K562 (cell line): ENCODE data around the gene COQ8A. TPM values are rescaled to one million over a fixed set of nuclear protein-coding genes. Genes with fewer than 3 reads are reported as not detected.

Experiments used
- ATAC-seq: fragments of 200-7000 bp; cut with Tn5 transposase; 3 replicates; pipeline ENCODE4 v1.9.1; 2020; ENCODE audit warnings: moderate library complexity
- BruUV-seq: library from RNA; stranded (reverse); fragments of 400-500 nt; replicated peaks from 2 replicates; lab custom pipeline; 2021; lab: Mats Ljungman, UMichigan
- CTCF ChIA-PET: fragments of 300-600 bp; formaldehyde crosslinking; extraction: SDS; loops from one replicate; lab custom pipeline; 2021; ENCODE audit warnings: low intra/inter-chr PET ratio; lab: Yijun Ruan, JAX
- POLR2A ChIA-PET: fragments of 300-600, 350-650 bp; sonication (Branson Sonifier 250); formaldehyde crosslinking; extraction: SDS; loops from one replicate; lab custom pipeline; 2021; ENCODE audit warnings: antibody characterized with exemption, inconsistent platforms; lab: Yijun Ruan, JAX
- DNase-seq, 4 experiments: peaks; one replicate each; pipeline versions ENCODE4 v3.0.0 to v3.0.0-alpha.2; 2011 to 2018; ENCODE audit warnings: low spot score in 3 of 4, mixed read lengths in 3 of 4; ENCODE audit errors: extremely low read depth in 1 of 4
- FAIRE-seq: peaks from 2 replicates; lab custom pipeline; 2011; peaks lifted over from hg19 to GRCh38; lab: Jason Lieb, UNC
- H2AFZ ChIP-seq: 2 replicates; pipeline ENCODE4 v1.6.0; 2011; ENCODE audit warnings: low read depth, low read length, control low read depth, inconsistent platforms
- H3K27ac ChIP-seq: fragments of 200-600 bp; 3 replicates; pipeline ENCODE4 v1.8.0; 2011; ENCODE audit warnings: low read depth, mild to moderate bottlenecking, control low read depth, inconsistent platforms, low read length, moderate library complexity, mixed read lengths; ENCODE audit errors: extremely low read depth
- H3K27me3 ChIP-seq, 2 experiments: fragments of 300-600 bp in 1 of 2; 2 replicates in 1 of 2; 3 replicates in 1 of 2; pipeline versions ENCODE4 v1.6.0 to v1.8.0; 2011; ENCODE audit warnings: inconsistent platforms in 2 of 2, low read length in 2 of 2, mild to moderate bottlenecking in 1 of 2, mixed read lengths in 1 of 2, moderate library complexity in 1 of 2; ENCODE audit not compliant: control insufficient read depth in 2 of 2, insufficient read depth in 2 of 2
- H3K36me3 ChIP-seq: fragments of 300-600 bp; 3 replicates; pipeline ENCODE4 v1.8.0; 2011; ENCODE audit warnings: mild to moderate bottlenecking, low read length, inconsistent platforms; ENCODE audit not compliant: control insufficient read depth, insufficient read depth
- H3K4me1 ChIP-seq, 2 experiments: fragments of 200-600 bp in 1 of 2; replicated peaks in 1 of 2; 2 replicates in 1 of 2; 3 replicates in 1 of 2; pipeline versions ENCODE4 v1.5.1 to v1.8.0; 2011; ENCODE audit warnings: inconsistent platforms in 2 of 2, low read length in 2 of 2, mild to moderate bottlenecking in 1 of 2, mixed read lengths in 1 of 2, moderate library complexity in 1 of 2; ENCODE audit not compliant: control insufficient read depth in 2 of 2, insufficient read depth in 2 of 2
- H3K4me2 ChIP-seq: 2 replicates; pipeline ENCODE4 v1.6.1; 2011; ENCODE audit warnings: low read length, control low read depth, inconsistent platforms, mixed read lengths; ENCODE audit not compliant: insufficient read depth
- H3K4me3 ChIP-seq: fragments of 200-600 bp; sonication (generic), shearing (Covaris generic); 2 replicates; pipeline ENCODE4 v1.5.1; 2016; ENCODE audit warnings: control low read depth, inconsistent platforms
- H3K79me2 ChIP-seq: fragments of 200-600 bp; 3 replicates; pipeline ENCODE4 v1.8.0; 2011; ENCODE audit warnings: low read length, inconsistent platforms; ENCODE audit not compliant: control insufficient read depth, insufficient read depth
- H3K9ac ChIP-seq, 2 experiments: 2 replicates each; pipeline versions ENCODE4 v1.6.0 to v1.6.1; 2011; ENCODE audit warnings: low read depth in 2 of 2, low read length in 2 of 2, control low read depth in 1 of 2, inconsistent platforms in 1 of 2, mild to moderate bottlenecking in 1 of 2, mixed read lengths in 1 of 2; ENCODE audit not compliant: insufficient read depth in 1 of 2
- H3K9me1 ChIP-seq: one replicate; pipeline ENCODE4 v1.6.0; 2011; ENCODE audit warnings: inconsistent platforms, mild to moderate bottlenecking, low read length, moderate library complexity; ENCODE audit not compliant: control insufficient read depth, insufficient read depth
- H3K9me3 ChIP-seq: replicated peaks from 2 replicates; pipeline ENCODE4 v1.5.1; 2011; ENCODE audit warnings: low read depth, low read length, inconsistent platforms; ENCODE audit not compliant: control insufficient read depth, insufficient read depth
- H4K20me1 ChIP-seq: replicated peaks from 2 replicates; pipeline ENCODE4 v1.6.1; 2011; ENCODE audit warnings: low read length, inconsistent platforms, mixed read lengths; ENCODE audit not compliant: control insufficient read depth, insufficient read depth
- ADNP ChIP-seq: fragments of 200-800 bp; sonication (Bioruptor generic); IDR thresholded peaks from 2 replicates; pipeline ENCODE4 v1.6.1; 2016; ENCODE audit warnings: missing genetic modification characterization, missing compliant biosample characterization
- ATF7 ChIP-seq: fragments of 450-650 bp; IDR thresholded peaks from 2 replicates; pipeline ENCODE4 v1.7.1; 2014; ENCODE audit warnings: mild to moderate bottlenecking, moderate library complexity
- CC2D1A ChIP-seq: fragments of 450-650 bp; IDR thresholded peaks from 2 replicates; pipeline ENCODE4 v1.6.1; 2017; ENCODE audit warnings: mild to moderate bottlenecking
- CTCFL ChIP-seq: IDR thresholded peaks from 2 replicates; pipeline ENCODE4 v1.6.1; 2011; ENCODE audit warnings: borderline replicate concordance, low read depth, mild to moderate bottlenecking, moderate library complexity, low read length; ENCODE audit not compliant: insufficient read depth, poor library complexity, severe bottlenecking
- DACH1 ChIP-seq: fragments of 450-650 bp; IDR thresholded peaks from 2 replicates; pipeline ENCODE4 v1.6.1; 2018; ENCODE audit not compliant: partially characterized antibody
- EGR1 ChIP-seq: fragments of 450-650 bp; conservative IDR thresholded peaks from 2 replicates; pipeline ENCODE4 v1.6.1; 2017; ENCODE audit warnings: mild to moderate bottlenecking
- GATAD2B ChIP-seq: fragments of 450-650 bp; IDR thresholded peaks from 2 replicates; pipeline ENCODE4 v1.6.1; 2017; ENCODE audit warnings: mild to moderate bottlenecking, borderline replicate concordance
- KAT8 ChIP-seq: fragments of 450-650 bp; IDR thresholded peaks from 2 replicates; pipeline ENCODE4 v1.6.1; 2016; ENCODE audit warnings: low read depth, mild to moderate bottlenecking
- KLF1 ChIP-seq: fragments of 450-650 bp; IDR thresholded peaks from 2 replicates; pipeline ENCODE4 v1.6.1; 2016; ENCODE audit warnings: missing genetic modification characterization, missing compliant biosample characterization
- SPI1 ChIP-seq: IDR thresholded peaks from 2 replicates; pipeline ENCODE4 v1.6.1; 2011; ENCODE audit warnings: low read depth, low read length, control low read depth, borderline replicate concordance
- ZNF212 ChIP-seq: fragments of 450-650 bp; formaldehyde crosslinking; IDR thresholded peaks from 2 replicates; pipeline ENCODE4 v1.4.0; 2020; ENCODE audit warnings: mild to moderate bottlenecking
- ZNF695 ChIP-seq: fragments of 450-650 bp; formaldehyde crosslinking; IDR thresholded peaks from 2 replicates; pipeline ENCODE4 v1.4.0; 2020; ENCODE audit warnings: mild to moderate bottlenecking, moderate library complexity
- WGBS: fragments of 100-300 bp; shearing (Covaris generic); methylation state at CpG from one replicate; pipeline ENCODE4 v1.1.6; 2016; ENCODE audit warnings: low coverage, mixed read lengths; ENCODE audit not compliant: insufficient coverage; ENCODE audit errors: missing lambda C conversion rate; 5-methylcytosine and 5-hydroxymethylcytosine counted together
- in situ Hi-C: fragments of 300-500 bp; cut with MboI; formaldehyde crosslinking; loops from 4 replicates; pipeline ENCODE4 v1.15.0; 2018; ENCODE audit warnings: inconsistent platforms, mixed read lengths
- intact Hi-C: fragments of 100-400 bp; cut with micrococcal nuclease; formaldehyde crosslinking; loops from 2 replicates; pipeline ENCODE4 v1.14.2; 2022
- polyA plus RNA-seq, 8 experiments: library from polyadenylated mRNA; depleted of rRNA in 4 of 8; stranded (reverse) in 5 of 8; unstranded in 3 of 8; fragments of >200 nt; fragmentation: Nextera tagmentation in 2 of 8; fragmentation: Illumina TruSeq in 1 of 8; extraction: Ambion mirVana in 2 of 8; extraction: Trizol in 1 of 8; gene quantifications; 2 replicates each; pipeline versions ENCODE4 v1.2.1 to v1.2.3, GENCODE V29; 2011 to 2014; ENCODE audit warnings: inconsistent platforms in 1 of 8, missing spikeins in 1 of 8
- total RNA-seq, 7 experiments: library from RNA; depleted of rRNA in 6 of 7; stranded (reverse); fragments of >200 nt in 6 of 7; fragmentation: Illumina TruSeq in 2 of 7; extraction: Trizol in 2 of 7; gene quantifications; 2 replicates each; pipeline versions ENCODE4 v1.2.1 to v1.2.3, GENCODE V29; 2011 to 2021; ENCODE audit warnings: low replicate concordance in 1 of 7
- TF ChIP-seq, protein P1 (sequence below): fragments of 450-650 bp; IDR thresholded peaks from 2 replicates; pipeline ENCODE4 v1.6.1; 2018; ENCODE audit not compliant: partially characterized antibody

COQ8A gene
- total and polyA plus RNA-seq, 9 of the 15 experiments (the other 6 are each of a cell fraction or from before 2014, with no cell fraction given), result 2.6 to 54.3 (median 32.4) TPM

- BruUV-seq, result no TSS peak
- intact Hi-C loops, result no loop called here
- CTCF ChIA-PET, result no interaction called here
Measured at GRCh38 chr1:226956942-226957713, 17.0 kb downstream of the COQ8A start.

DNA sequence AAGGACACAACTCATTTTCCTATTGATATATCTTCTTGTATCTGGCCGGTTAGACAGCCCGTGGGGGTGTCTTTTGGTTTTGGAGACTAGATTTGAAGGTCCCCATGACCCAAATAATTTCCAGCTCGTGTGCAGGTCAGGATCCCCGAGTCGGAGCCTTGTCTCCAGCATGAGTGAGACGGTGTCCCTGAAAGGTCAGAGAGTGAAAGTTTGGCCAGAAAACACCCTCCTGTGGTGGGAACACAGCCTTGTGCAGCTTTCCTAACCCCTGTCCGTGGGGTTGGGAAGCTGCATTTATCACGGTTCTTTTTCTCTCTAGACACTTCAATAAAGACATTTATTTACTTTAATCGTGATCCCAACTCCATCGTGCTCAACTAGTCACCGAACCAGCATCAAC is 17.6 kb downstream of the COQ8A start:
- no peak overlapping the region for H2AFZ ChIP-seq
- no peak overlapping the region for H3K4me3 ChIP-seq
- 0 out of 2 replicates have a peak, but pooled peaks cover 4% of the 10 kb centered on the region for H3K9me3 ChIP-seq
- H3K27ac ChIP-seq, result no peak overlapping the region
- H3K9ac ChIP-seq, result no peak overlapping the region
- ChIA-PET POLR2A (interaction anchor here (0.9 kb wide), 1 partner anchor 14 kb away, joined by 4 read pairs; no protein-coding TSS in a partner anchor), CTCF (no interaction called here)
- no TSS peak for BruUV-seq
- intact Hi-C loops, result no loop called here
- H3K27me3 ChIP-seq, result no peaks in the 10 kb centered on the region
- H4K20me1 ChIP-seq, result peaks cover 3% of the 10 kb centered on the region; the same call in 1 of the 2 replicates
- in situ Hi-C loops, result no loop called here
- 64% methylated on average over 11 of the region's 11 CpGs for WGBS
- H3K4me2 ChIP-seq, result no peak overlapping the region
- peaks cover 24% of the 10 kb centered on the region for H3K79me2 ChIP-seq
- ATAC-seq (no peak), DNase-seq (no peak), FAIRE-seq (no peak)
- peaks cover 0 to 15% of the 10 kb centered on the region in 2 experiments; a peak in 3 of 5 replicates for H3K4me1 ChIP-seq
- no peaks in the 10 kb centered on the region for H3K9me1 ChIP-seq
- no peaks in the 10 kb centered on the region for H3K36me3 ChIP-seq
- no peak for TF ChIP-seq EGR1
- TF ChIP-seq ZNF695 (CRISPR knock-in tag), result no peak
- TF ChIP-seq CTCFL, result no peak
- no peak for TF ChIP-seq GATAD2B
- TF ChIP-seq, protein P1, sequence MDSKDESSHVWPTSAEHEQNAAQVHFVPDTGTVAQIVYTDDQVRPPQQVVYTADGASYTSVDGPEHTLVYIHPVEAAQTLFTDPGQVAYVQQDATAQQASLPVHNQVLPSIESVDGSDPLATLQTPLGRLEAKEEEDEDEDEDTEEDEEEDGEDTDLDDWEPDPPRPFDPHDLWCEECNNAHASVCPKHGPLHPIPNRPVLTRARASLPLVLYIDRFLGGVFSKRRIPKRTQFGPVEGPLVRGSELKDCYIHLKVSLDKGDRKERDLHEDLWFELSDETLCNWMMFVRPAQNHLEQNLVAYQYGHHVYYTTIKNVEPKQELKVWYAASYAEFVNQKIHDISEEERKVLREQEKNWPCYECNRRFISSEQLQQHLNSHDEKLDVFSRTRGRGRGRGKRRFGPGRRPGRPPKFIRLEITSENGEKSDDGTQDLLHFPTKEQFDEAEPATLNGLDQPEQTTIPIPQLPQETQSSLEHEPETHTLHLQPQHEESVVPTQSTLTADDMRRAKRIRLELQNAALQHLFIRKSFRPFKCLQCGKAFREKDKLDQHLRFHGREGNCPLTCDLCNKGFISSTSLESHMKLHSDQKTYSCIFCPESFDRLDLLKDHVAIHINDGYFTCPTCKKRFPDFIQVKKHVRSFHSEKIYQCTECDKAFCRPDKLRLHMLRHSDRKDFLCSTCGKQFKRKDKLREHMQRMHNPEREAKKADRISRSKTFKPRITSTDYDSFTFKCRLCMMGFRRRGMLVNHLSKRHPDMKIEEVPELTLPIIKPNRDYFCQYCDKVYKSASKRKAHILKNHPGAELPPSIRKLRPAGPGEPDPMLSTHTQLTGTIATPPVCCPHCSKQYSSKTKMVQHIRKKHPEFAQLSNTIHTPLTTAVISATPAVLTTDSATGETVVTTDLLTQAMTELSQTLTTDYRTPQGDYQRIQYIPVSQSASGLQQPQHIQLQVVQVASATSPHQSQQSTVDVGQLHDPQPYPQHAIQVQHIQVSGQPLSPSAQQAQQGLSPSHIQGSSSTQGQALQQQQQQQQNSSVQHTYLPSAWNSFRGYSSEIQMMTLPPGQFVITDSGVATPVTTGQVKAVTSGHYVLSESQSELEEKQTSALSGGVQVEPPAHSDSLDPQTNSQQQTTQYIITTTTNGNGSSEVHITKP, result no peak

More at GRCh38 chr1:226956942-226957713, 17.0 kb downstream of the COQ8A start:
- H2AFZ ChIP-seq, result no peak overlapping the region
- peaks cover 24% of the 10 kb centered on the region for H3K79me2 ChIP-seq
- H3K4me1 ChIP-seq, result peaks cover 0 to 15% of the 10 kb centered on the region in 2 experiments; a peak in 3 of 5 replicates
- 78% methylated on average over 5 of the region's 6 CpGs for WGBS
- in situ Hi-C loops, result no loop called here
- FAIRE-seq, result no peak
- 0 out of 2 replicates have a peak, but pooled peaks cover 4% of the 10 kb centered on the region for H3K9me3 ChIP-seq
- DNase-seq, result no peak
- H4K20me1 ChIP-seq, result peaks cover 3% of the 10 kb centered on the region; the same call in 1 of the 2 replicates
- H3K27ac ChIP-seq, result no peak overlapping the region
- no peak overlapping the region for H3K9ac ChIP-seq
- POLR2A ChIA-PET, result no interaction called here
- TF ChIP-seq CC2D1A (no peak), DACH1 (no peak), SPI1 (no peak), ADNP (tag) (no peak), ZNF212 (CRISPR knock-in tag) (no peak), ATF7 (no peak), KLF1 (tag) (no peak), KAT8 (no peak)
- H3K36me3 ChIP-seq, result no peaks in the 10 kb centered on the region
- H3K4me3 ChIP-seq, result no peak overlapping the region
- no peaks in the 10 kb centered on the region for H3K9me1 ChIP-seq
- no peak overlapping the region for H3K4me2 ChIP-seq
- H3K27me3 ChIP-seq, result no peaks in the 10 kb centered on the region
- no peak for ATAC-seq
